Measurements from ENCODE around the gene TUNAR. TPM values are rescaled to one million over a fixed set of nuclear protein-coding genes. Genes with fewer than 3 reads are reported as not detected.

The TUNAR gene
- total RNA-seq, result not detected

GRCh38 chr14:95876761-95877538 lies at the start of gene TUNAR:
TSS of gene TUNAR (plus strand) at chr14:95876832.
- no peak within 1 kb of the TSS for H3K4me3 Mint-ChIP-seq
- no peak for DNase-seq
- H3K36me3 Mint-ChIP-seq (ENCODE audit: low read depth), result no peaks in the 10 kb centered on the region
- H3K9me3 Mint-ChIP-seq, result no peaks in the 10 kb centered on the region
- no peaks in the 10 kb centered on the region for H3K4me1 Mint-ChIP-seq
- POLR2A ChIA-PET, result no interaction called here
- peaks cover 45% of the 10 kb centered on the region for H3K27me3 Mint-ChIP-seq
- H3K27ac Mint-ChIP-seq, result no peak within 1 kb of the TSS
- CTCF ChIA-PET, result no interaction called here

- CTCF ChIA-PET, result no interaction called here
- no peak overlapping the region for H3K27ac Mint-ChIP-seq
- H3K27me3 Mint-ChIP-seq, result peaks cover 6% of the 10 kb centered on the region
- no peaks in the 10 kb centered on the region for H3K36me3 Mint-ChIP-seq (ENCODE audit: low read depth)
- H3K9me3 Mint-ChIP-seq, result no peaks in the 10 kb centered on the region
- no peaks in the 10 kb centered on the region for H3K4me1 Mint-ChIP-seq
- POLR2A ChIA-PET, result no interaction called here
- H3K4me3 Mint-ChIP-seq, result no peak overlapping the region
- DNase-seq, result no peak
Observed at GRCh38 chr14:95828649-95829265, 47.9 kb upstream of the TUNAR start.

- no peaks in the 10 kb centered on the region for H3K4me1 Mint-ChIP-seq
- peaks cover 6% of the 10 kb centered on the region for H3K27me3 Mint-ChIP-seq
- no peaks in the 10 kb centered on the region for H3K9me3 Mint-ChIP-seq
- ChIA-PET POLR2A (no interaction called here), CTCF (no interaction called here)
- H3K27ac Mint-ChIP-seq, result no peak overlapping the region
- H3K4me3 Mint-ChIP-seq, result no peak overlapping the region
- no peak for DNase-seq
- H3K36me3 Mint-ChIP-seq (ENCODE audit: low read depth), result no peaks in the 10 kb centered on the region
Observed at GRCh38 chr14:95829321-95829720, 47.3 kb upstream of the TUNAR start.

- Mint-ChIP-seq H3K27me3 (peaks cover 6% of the 10 kb centered on the region), H3K4me3 (no peak overlapping the region), H3K27ac (no peak overlapping the region), H3K9me3 (no peaks in the 10 kb centered on the region), H3K36me3 (ENCODE audit: low read depth) (no peaks in the 10 kb centered on the region), H3K4me1 (peaks cover 4% of the 10 kb centered on the region)
- ChIA-PET CTCF (interaction anchor here (0.9 kb wide), 1 partner anchor 14 kb away, joined by 3 read pairs; no protein-coding TSS in a partner anchor), POLR2A (no interaction called here)
- no peak for DNase-seq
Observed at GRCh38 chr14:95830386-95830785, 46.2 kb upstream of the TUNAR start.

- ChIA-PET POLR2A (no interaction called here), CTCF (interaction anchor here (0.9 kb wide), 1 partner anchor 15 kb away, joined by 3 read pairs; no protein-coding TSS in a partner anchor)
- H3K27me3 Mint-ChIP-seq, result peaks cover 3% of the 10 kb centered on the region
- DNase-seq, result no peak
- no peak overlapping the region for H3K4me3 Mint-ChIP-seq
- H3K36me3 Mint-ChIP-seq (ENCODE audit: low read depth), result no peaks in the 10 kb centered on the region
- no peak overlapping the region for H3K27ac Mint-ChIP-seq
- H3K4me1 Mint-ChIP-seq, result peaks cover 6% of the 10 kb centered on the region
- no peaks in the 10 kb centered on the region for H3K9me3 Mint-ChIP-seq
Observed at GRCh38 chr14:95831041-95831440, 45.6 kb upstream of the TUNAR start.

GRCh38 chr14:95831468-95831867 lies 45.2 kb upstream of the TUNAR start:
- POLR2A ChIA-PET, result no interaction called here

GRCh38 chr14:95832012-95832411 lies 44.6 kb upstream of the TUNAR start:
- Mint-ChIP-seq H3K27me3 (no peaks in the 10 kb centered on the region), H3K36me3 (ENCODE audit: low read depth) (no peaks in the 10 kb centered on the region), H3K4me3 (no peak overlapping the region), H3K9me3 (no peaks in the 10 kb centered on the region), H3K27ac (no peak overlapping the region), H3K4me1 (peaks cover 6% of the 10 kb centered on the region)
- CTCF ChIA-PET, result no interaction called here
- no peak for DNase-seq
- POLR2A ChIA-PET, result no interaction called here

More at GRCh38 chr14:95831468-95831867, 45.2 kb upstream of the TUNAR start:
- Mint-ChIP-seq H3K36me3 (ENCODE audit: low read depth) (no peaks in the 10 kb centered on the region), H3K4me1 (peaks cover 6% of the 10 kb centered on the region), H3K4me3 (no peak overlapping the region), H3K27me3 (peaks cover 3% of the 10 kb centered on the region), H3K9me3 (no peaks in the 10 kb centered on the region), H3K27ac (no peak overlapping the region)
- no peak for DNase-seq
- CTCF ChIA-PET, result interaction anchor here (0.9 kb wide), 1 partner anchor 15 kb away, joined by 3 read pairs; no protein-coding TSS in a partner anchor

GRCh38 chr14:95833429-95833828 lies 43.2 kb upstream of the TUNAR start:
- Mint-ChIP-seq H3K4me3 (no peak overlapping the region), H3K36me3 (ENCODE audit: low read depth) (no peaks in the 10 kb centered on the region), H3K27ac (no peak overlapping the region), H3K27me3 (no peaks in the 10 kb centered on the region), H3K9me3 (no peaks in the 10 kb centered on the region), H3K4me1 (peaks cover 6% of the 10 kb centered on the region)
- ChIA-PET POLR2A (no interaction called here), CTCF (no interaction called here)
- DNase-seq, result no peak

- H3K9me3 Mint-ChIP-seq, result no peaks in the 10 kb centered on the region
- H3K4me3 Mint-ChIP-seq, result no peak overlapping the region
- no peak overlapping the region for H3K27ac Mint-ChIP-seq
- ChIA-PET CTCF (no interaction called here), POLR2A (no interaction called here)
- H3K4me1 Mint-ChIP-seq, result peaks cover 6% of the 10 kb centered on the region
- no peaks in the 10 kb centered on the region for H3K27me3 Mint-ChIP-seq
- H3K36me3 Mint-ChIP-seq (ENCODE audit: low read depth), result no peaks in the 10 kb centered on the region
- no peak for DNase-seq
Observed at GRCh38 chr14:95834496-95834895, 42.1 kb upstream of the TUNAR start.

- peaks cover 6% of the 10 kb centered on the region for H3K4me1 Mint-ChIP-seq
- ChIA-PET CTCF (no interaction called here), POLR2A (interaction anchor here (0.6 kb wide), 1 partner anchor 851 kb away, joined by 3 read pairs; no protein-coding TSS in a partner anchor)
- H3K4me3 Mint-ChIP-seq, result no peak overlapping the region
- H3K9me3 Mint-ChIP-seq, result no peaks in the 10 kb centered on the region
- no peaks in the 10 kb centered on the region for H3K36me3 Mint-ChIP-seq (ENCODE audit: low read depth)
- H3K27me3 Mint-ChIP-seq, result no peaks in the 10 kb centered on the region
- no peak for DNase-seq
- no peak overlapping the region for H3K27ac Mint-ChIP-seq
Observed at GRCh38 chr14:95835121-95835730, 41.4 kb upstream of the TUNAR start.

GRCh38 chr14:95838862-95839261 lies 37.8 kb upstream of the TUNAR start:
- ChIA-PET POLR2A (no interaction called here), CTCF (interaction anchor here (1.2 kb wide), 1 partner anchor 26 kb away, joined by 3 read pairs; no protein-coding TSS in a partner anchor)
- no peaks in the 10 kb centered on the region for H3K36me3 Mint-ChIP-seq (ENCODE audit: low read depth)
- H3K27ac Mint-ChIP-seq, result no peak overlapping the region
- H3K4me1 Mint-ChIP-seq, result peaks cover 6% of the 10 kb centered on the region
- DNase-seq, result no peak
- no peaks in the 10 kb centered on the region for H3K9me3 Mint-ChIP-seq
- no peaks in the 10 kb centered on the region for H3K27me3 Mint-ChIP-seq
- no peak overlapping the region for H3K4me3 Mint-ChIP-seq

GRCh38 chr14:95840094-95840700 lies 36.4 kb upstream of the TUNAR start:
- H3K27ac Mint-ChIP-seq, result no peak overlapping the region
- H3K36me3 Mint-ChIP-seq (ENCODE audit: low read depth), result no peaks in the 10 kb centered on the region
- H3K4me1 Mint-ChIP-seq, result peaks cover 3% of the 10 kb centered on the region
- DNase-seq, result no peak
- ChIA-PET CTCF (no interaction called here), POLR2A (no interaction called here)
- H3K4me3 Mint-ChIP-seq, result no peak overlapping the region
- no peaks in the 10 kb centered on the region for H3K27me3 Mint-ChIP-seq
- no peaks in the 10 kb centered on the region for H3K9me3 Mint-ChIP-seq

- no peaks in the 10 kb centered on the region for H3K4me1 Mint-ChIP-seq
- no peaks in the 10 kb centered on the region for H3K9me3 Mint-ChIP-seq
- POLR2A ChIA-PET, result no interaction called here
- no peak overlapping the region for H3K4me3 Mint-ChIP-seq
- H3K36me3 Mint-ChIP-seq (ENCODE audit: low read depth), result no peaks in the 10 kb centered on the region
- DNase-seq, result no peak
- no peak overlapping the region for H3K27ac Mint-ChIP-seq
- peaks cover 2% of the 10 kb centered on the region for H3K27me3 Mint-ChIP-seq
- CTCF ChIA-PET, result no interaction called here
Observed at GRCh38 chr14:95841668-95842067, 35.0 kb upstream of the TUNAR start.
